ENCODE measurements around the gene AGTRAP. TPM values are rescaled to one million over a fixed set of nuclear protein-coding genes. Genes with fewer than 3 reads are reported as not detected.

AGTRAP gene
- total RNA-seq, 2 donors from 2014 or later: 18.2 to 34.9 TPM

DNA sequence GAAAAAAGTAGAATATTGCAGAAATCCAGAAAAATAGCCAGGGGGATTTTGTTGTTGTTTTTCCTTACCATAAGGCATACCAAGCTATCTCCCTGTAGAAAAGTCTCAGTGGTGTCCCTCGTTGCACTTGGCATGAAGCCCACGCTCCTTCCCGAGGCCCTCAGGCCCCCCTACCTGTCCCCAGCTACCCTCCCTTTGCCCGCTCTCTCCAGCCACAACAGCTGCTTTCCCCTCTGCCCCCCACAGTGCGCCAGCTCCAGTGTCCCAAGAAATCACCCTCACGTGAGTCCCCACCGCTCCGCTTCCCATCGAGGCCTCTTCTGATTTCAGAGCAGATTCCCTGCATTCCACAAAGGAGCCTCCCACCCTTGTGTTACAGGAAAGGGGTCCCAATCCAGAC lies 8.4 kb downstream of the AGTRAP start:
- H3K9ac ChIP-seq (ENCODE audit: low read depth in 2 of 2, low read length in 2 of 2): no peak overlapping the region
- no peaks in the 10 kb centered on the region for H3K4me1 ChIP-seq
- H3K36me3 ChIP-seq: no peaks in the 10 kb centered on the region
- H3K27me3 ChIP-seq: no peaks in the 10 kb centered on the region
- DNase-seq: no peak
- H3K27ac ChIP-seq: no peak overlapping the region
- TF ChIP-seq, protein P1, sequence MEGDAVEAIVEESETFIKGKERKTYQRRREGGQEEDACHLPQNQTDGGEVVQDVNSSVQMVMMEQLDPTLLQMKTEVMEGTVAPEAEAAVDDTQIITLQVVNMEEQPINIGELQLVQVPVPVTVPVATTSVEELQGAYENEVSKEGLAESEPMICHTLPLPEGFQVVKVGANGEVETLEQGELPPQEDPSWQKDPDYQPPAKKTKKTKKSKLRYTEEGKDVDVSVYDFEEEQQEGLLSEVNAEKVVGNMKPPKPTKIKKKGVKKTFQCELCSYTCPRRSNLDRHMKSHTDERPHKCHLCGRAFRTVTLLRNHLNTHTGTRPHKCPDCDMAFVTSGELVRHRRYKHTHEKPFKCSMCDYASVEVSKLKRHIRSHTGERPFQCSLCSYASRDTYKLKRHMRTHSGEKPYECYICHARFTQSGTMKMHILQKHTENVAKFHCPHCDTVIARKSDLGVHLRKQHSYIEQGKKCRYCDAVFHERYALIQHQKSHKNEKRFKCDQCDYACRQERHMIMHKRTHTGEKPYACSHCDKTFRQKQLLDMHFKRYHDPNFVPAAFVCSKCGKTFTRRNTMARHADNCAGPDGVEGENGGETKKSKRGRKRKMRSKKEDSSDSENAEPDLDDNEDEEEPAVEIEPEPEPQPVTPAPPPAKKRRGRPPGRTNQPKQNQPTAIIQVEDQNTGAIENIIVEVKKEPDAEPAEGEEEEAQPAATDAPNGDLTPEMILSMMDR (IDR thresholded peaks at IDR 0.05): no peak
- no peak overlapping the region for H3K4me3 ChIP-seq
- intact Hi-C loops (cut with DNase I): no loop called here
- H3K9me3 ChIP-seq: no peaks in the 10 kb centered on the region

DNA sequence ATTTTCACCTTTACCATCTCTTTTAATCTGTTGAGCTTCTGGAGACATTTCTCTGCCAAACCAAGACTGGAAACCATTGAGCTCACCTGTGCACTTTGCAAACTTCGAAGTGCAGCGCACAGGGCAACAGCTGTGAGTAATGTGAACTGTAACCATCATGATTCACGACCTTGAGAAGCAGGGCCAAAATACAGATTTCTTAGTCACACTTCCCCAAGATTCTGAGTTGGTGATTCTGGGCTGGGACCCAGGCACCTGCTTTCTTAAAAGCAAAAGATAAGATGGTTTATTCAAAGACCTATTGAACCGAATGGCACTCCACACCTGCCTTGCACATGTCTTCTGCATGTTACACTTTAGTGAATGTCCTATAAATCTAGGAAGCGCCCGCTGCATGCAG lies 10.2 kb downstream of the AGTRAP start:
- H3K4me3 ChIP-seq: no peak overlapping the region
- H3K9me3 ChIP-seq: no peaks in the 10 kb centered on the region
- H3K36me3 ChIP-seq: no peaks in the 10 kb centered on the region
- TF ChIP-seq, protein P1 (IDR thresholded peaks at IDR 0.05): no peak
- intact Hi-C loops (cut with DNase I): no loop called here
- H3K4me1 ChIP-seq: no peaks in the 10 kb centered on the region
- H3K27me3 ChIP-seq: no peaks in the 10 kb centered on the region
- H3K27ac ChIP-seq: no peak overlapping the region
- H3K9ac ChIP-seq (ENCODE audit: low read depth in 2 of 2, low read length in 2 of 2): no peak overlapping the region
- no peak for DNase-seq

DNA sequence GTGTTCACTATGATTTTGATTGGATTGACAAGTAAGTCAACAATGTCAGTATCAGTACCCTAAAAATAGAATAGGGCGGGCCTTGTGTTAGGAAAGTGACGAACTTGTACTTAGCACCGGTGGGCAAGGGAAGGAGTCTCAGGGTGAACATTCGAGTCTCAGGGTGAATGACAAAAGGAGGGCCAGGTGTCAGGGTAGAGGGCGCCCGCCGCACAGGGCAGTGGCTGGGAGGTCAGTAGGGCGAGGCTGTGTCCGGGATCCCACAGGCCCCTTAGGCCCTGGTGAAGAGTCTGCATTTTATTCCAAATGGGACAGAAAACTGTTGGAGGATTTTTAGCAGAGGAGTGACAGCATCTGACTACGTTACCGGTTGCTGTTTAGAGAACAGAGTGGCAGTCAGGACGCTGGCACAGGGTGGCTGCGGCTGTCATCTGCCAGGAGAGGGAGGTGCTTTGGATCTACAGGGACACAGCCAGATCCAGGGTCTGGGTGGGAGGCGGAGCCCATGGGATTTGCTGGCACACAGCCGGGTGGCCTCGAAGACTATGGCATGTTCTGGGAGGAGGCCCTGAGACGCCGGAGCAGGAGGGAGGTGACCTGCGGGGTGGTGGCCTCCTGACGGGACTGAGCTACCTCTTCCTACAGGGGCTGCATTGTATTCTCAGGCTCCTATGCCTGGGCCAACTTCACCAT lies 11.0 kb downstream of the AGTRAP start:
- TF ChIP-seq, protein P1 (IDR thresholded peaks at IDR 0.05): no peak
- intact Hi-C loops (cut with DNase I): no loop called here
- Histone ChIP-seq H3K27me3 (no peaks in the 10 kb centered on the region), H3K27ac (no peak overlapping the region), H3K4me1 (no peaks in the 10 kb centered on the region), H3K36me3 (no peaks in the 10 kb centered on the region), H3K4me3 (no peak overlapping the region), H3K9ac (ENCODE audit: low read depth in 2 of 2, low read length in 2 of 2) (no peak overlapping the region), H3K9me3 (no peaks in the 10 kb centered on the region)
- DNase-seq: no peak

DNA sequence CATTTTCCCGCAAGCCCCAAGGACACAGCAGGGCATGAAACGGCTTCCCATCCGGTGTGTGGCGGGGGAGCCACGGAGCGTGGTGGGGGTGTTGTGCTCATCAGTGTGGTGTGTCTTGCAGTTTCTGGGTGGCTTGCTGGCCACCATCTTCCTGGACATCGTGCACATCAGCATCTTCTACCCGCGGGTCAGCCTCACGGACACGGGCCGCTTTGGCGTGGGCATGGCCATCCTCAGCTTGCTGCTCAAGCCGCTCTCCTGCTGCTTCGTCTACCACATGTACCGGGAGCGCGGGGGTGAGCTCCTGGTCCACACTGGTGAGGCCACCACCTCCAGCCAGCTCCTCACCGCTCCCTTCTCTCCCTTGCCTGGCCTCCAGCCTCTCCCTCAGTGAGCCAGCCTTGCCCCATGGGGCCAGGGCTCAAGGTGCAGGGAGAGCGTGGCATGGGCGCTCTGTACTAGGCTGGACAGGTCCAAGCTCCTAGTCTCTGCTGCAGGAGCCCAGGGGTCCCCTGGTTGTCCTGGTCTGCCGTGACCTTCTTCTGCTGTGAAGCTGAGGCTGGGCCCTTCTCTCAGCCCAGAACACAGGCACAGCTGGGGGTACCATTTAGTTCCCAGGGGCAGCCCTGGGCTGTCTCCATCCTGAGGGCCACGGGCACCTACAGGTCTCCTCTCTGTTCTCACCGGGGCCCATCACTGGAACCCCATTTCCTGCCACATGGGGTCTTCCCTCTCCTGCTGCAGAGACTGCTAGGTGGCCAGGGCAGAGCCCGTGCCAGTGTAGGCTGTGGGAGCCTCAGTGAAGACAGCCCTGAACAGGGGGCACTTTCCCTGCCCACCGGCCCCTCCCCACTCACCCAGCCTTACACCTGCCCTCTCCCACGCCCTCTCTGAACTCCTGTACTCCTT lies 12.6 kb downstream of the AGTRAP start:
- Histone ChIP-seq H3K27me3 (no peaks in the 10 kb centered on the region), H3K9ac (ENCODE audit: low read depth in 2 of 2, low read length in 2 of 2) (no peak overlapping the region), H3K4me3 (no peak overlapping the region), H3K9me3 (no peaks in the 10 kb centered on the region), H3K27ac (no peak overlapping the region), H3K36me3 (no peaks in the 10 kb centered on the region), H3K4me1 (no peaks in the 10 kb centered on the region)
- TF ChIP-seq, protein P1 (IDR thresholded peaks at IDR 0.05): no peak
- intact Hi-C loops (cut with DNase I): no loop called here
- DNase-seq: no peak

DNA sequence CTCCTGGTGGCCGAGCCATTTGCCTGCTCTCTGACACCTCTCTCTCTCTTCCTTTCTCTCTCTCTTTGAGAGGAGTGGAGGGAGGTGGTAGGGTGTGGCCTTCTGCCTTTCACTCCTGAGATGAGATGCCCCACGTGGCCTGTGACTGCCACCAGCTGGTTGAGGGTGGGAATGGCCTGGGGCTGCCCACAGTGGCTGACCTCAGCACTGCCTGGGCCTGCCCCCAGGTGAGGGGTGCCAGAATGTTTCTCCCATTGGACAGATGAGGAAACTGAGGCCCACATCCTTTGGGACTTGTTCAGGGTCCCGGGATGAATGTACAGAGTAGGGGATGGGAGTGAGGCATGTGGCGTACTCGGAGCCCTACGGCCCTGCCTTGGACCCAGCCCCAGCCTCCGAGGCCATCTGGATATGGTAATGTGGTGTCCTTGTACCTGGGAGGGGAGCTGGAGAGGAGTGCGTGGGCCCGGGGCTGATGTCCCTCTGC lies 13.3 kb downstream of the AGTRAP start:
- Histone ChIP-seq H3K9ac (ENCODE audit: low read depth in 2 of 2, low read length in 2 of 2) (no peak overlapping the region), H3K27ac (no peak overlapping the region), H3K9me3 (no peaks in the 10 kb centered on the region), H3K4me3 (no peak overlapping the region), H3K27me3 (no peaks in the 10 kb centered on the region), H3K4me1 (no peaks in the 10 kb centered on the region), H3K36me3 (no peaks in the 10 kb centered on the region)
- TF ChIP-seq, protein P1 (IDR thresholded peaks at IDR 0.05): peak; percentile 66
- intact Hi-C loops (cut with DNase I): no loop called here
- peak; percentile 64 for DNase-seq
